ENCODE results near the gene APOBEC3G.

Gene APOBEC3G

DNA sequence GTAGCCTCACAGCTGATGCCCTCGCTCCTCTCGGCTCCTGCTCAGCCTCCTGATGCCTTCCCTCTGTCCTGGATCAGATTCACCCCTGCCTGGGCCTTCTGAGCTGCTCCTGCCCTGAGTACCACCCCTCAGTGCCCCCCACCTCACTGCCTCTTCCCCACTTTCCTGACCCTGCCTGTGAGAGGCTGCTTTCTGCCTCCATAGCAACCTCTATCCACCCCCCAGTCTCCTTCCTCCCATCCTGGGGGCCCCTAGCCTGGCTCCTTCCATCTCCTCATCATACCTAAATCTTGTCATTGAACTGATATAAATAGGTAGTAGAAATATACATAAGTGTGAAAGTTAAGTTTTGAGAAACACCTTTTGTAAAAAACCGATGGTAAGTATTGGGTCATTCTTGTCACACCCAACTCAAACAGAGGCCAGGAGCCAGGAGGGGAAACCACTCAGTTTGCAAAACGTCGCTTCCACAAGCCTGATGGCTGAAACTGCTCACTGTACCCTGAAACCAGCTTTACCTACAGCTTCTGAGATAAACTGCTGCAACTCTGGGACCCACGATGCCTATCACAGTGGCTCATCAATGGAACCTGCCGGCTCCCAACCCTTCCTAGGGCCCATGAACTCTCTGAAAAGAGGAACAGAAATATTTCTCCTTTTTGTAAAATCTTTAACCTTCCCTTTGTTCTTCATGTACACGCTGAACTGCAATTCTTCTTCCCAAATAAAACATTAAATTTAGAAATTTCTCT, 15.2 kb downstream of the APOBEC3G start:
- peak; percentile 79 for DNase-seq

DNA sequence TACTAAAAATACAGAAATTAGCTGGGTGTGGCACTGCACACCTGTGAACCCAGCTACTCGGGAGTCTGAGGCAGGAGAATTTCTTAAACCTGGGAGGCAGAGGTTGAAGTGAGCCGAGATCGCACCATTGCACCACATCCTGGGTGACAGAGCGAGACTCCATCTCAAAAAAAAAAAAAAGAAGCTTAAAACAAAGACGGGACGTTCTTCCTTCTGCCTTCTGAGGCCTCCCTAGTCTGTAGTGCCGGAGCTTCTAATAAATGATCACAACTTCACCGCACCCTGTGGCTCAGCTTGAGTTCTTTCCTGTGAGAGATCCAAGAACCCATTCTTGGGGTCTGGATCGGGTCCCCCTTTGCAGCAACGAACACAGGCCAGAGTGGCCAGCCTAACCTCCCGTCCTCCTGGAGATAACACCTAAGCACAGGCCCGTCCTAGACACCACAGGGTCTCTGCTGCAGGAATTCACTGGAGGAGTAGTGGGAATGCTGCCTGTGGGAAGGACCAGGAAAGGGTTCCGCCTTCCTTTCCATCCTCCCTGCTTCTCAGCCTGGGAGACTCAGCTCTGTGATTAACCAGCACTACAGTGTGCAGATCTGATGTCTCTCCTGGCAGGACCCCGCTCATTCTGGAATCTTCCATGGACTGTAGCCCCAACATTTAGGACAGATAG, 17.8 kb downstream of the APOBEC3G start:
- peak; percentile 30 for DNase-seq

DNA sequence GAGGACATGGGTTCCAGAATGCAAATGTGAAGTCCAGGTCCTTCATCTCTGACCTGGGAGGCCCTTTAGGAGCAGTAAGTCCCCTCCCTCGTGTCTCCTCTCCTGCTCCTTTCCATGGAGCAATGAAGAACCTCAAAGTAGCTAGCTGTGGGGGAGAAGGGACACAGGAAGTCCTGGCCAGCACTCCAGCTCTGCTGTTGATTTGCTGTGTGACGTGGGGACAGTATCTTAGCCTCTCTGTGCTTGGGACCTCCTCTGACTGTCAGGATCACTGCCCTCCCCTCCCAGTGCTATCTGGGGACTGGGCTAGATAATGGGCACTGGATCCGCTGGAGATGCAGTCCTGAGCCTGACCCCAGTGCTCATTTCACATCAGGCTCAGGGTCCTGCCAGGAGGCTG, 18.9 kb downstream of the APOBEC3G start:
- DNase-seq, result no peak

DNA sequence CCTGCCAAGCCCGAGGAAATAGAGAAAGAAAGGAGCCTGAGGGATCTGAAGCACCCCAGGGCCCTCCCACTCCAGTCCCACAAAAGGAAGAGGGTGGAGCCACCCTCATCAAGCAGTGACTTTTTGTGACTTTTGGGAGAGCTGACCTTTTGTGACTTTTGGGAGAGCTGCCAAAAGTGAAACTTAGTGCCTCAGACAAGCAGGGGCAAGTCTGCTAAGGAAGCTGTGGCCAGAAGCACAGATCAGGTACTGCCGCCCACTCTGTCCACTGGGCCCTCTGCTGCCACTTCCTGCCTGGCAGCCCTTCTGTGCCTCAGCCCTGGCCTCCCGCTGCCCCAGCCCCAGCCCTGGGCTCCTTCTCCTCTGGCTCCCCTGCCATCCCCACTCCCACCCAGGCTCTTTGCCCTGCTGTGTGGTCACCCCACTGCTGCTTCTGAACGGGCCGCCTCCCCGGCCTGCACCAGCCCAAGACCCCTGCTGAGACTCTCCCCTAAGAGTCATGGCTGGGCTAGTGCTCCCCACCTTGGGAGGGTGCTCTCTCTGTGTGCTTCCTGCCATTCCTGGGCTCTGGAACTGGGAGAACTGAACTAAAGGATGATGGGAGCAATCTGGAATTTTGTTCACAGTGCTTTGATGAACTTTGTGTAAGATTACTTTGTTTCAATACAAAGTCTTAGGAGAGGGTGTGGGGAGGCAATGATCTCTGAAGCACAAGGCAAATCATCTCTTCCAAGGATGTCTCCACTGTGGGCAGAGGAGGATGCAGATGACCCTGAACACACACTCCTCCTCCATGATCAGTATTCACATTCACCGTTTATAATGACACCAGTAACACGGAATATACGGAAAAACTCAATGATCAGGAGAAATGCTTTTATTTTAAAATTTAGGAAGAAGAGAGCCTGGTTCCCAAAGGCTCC, 20.3 kb downstream of the APOBEC3G start, which contains the start of gene APOBEC3H:
Gene APOBEC3H, plus strand, starts transcription at position 147 of the 923 bp plus-strand sequence. CDS start 3,035 bp downstream, outside the sequence.
- DNase-seq, result peak; percentile 67

DNA sequence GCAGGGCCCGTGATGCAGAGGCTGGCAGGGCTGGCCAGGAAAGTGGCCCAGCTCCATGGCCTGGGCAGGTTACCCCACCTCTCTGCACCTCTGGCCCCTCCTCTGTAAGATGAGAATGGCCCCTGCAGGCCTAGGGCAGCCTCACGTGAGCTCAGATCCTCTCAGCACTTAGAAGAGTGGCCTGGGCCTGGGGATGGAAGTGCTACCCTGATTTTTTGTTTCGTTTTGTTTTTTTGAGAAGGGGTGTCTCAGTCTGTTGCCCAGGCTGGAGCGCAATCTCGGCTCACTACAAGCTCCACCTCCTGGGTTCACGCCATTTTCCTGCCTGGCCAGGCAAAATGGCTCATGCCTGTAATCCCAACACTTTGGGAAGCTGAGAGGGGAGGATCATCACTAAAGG, 21.0 kb downstream of the APOBEC3G start:
- DNase-seq, result no peak

DNA sequence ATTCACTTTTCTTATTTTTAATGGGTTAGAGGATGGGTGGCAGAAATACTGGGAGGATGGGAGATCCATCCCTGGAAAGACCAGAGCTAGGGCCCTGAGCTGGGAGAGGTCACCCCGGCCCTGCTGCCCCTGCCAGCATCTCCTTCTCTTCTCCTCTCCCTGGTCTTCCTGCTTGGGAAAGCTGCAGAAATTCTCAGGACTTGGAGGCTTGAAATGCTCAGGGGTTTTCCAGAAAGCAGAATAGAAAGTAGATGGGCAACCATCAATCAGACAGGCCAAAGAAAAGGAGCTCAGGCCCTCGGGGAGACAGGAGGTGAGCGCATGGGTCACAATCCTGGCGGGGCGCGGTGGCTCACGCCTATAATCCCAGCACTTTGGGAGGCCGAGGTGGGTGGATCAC, 21.5 kb downstream of the APOBEC3G start:
- DNase-seq, result no peak

DNA sequence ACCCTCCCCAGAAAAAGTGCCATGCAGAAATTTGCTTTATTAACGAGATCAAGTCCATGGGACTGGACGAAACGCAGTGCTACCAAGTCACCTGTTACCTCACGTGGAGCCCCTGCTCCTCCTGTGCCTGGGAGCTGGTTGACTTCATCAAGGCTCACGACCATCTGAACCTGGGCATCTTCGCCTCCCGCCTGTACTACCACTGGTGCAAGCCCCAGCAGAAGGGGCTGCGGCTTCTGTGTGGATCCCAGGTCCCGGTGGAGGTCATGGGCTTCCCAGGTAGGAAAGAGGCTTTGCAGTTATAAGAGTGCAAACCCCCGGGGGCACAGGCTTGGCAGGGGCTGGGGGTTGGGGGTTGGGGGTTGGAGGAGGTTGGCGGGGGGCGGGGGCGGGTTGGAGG, 24.2 kb downstream of the APOBEC3G start:
- DNase-seq, result no peak

DNA sequence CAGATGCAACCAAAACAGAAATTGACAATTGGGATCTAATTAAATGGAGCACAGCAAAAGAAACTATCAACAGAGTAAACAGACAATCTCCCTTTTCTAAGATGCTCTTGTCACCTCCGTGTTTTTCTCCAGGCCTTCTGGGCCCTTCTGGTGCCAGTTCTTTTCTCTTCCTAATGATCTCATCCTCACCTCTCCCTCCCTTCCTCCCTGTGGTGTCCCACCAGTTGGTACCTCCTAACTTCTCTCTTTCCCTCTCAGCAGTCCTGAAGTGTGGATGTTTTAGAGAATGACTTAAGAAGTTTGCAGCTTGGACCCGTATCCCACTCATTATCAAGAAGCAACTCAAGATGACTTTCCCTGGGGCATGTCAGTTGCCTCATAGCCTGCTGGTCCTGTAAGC, 26.4 kb downstream of the APOBEC3G start:
- no peak for DNase-seq

DNA sequence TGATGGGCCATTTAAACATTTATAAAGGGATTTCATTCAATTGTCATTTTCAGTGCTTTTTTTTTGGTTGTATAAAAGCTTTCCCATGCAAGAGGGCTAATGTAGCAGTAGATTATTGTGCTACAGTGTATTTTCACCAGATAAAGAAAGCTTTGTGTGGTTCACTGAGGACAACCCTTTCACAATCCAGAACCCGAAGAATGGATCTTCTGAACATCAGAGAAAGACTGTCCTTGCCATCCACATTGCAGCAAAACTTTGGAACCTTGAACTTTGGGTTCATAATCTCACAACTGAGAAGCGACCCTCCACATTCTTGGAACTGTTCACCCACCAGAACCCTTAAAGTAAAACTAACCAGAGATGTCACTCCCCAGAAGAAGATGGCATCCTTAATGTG, 29.3 kb downstream of the APOBEC3G start:
- no peak for DNase-seq

DNA sequence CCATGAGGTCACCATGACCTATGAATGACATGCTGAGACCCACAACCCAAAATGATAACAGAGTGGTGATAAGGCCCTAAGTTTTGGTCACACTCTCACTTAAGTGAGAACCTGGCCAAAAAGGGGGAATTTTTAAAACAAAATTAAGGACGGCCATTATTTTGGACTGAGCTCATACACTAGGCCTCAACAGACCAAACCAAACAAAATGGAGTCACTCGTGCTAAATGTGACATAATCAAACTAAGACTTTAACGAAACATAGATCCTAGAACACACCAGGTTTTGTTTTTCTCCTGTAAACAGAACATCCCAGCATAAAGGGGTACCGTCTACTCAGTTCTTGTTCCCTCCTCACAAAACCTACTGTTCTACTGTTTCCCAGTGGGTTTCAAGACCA, 31.4 kb downstream of the APOBEC3G start:
- DNase-seq, result no peak

DNA sequence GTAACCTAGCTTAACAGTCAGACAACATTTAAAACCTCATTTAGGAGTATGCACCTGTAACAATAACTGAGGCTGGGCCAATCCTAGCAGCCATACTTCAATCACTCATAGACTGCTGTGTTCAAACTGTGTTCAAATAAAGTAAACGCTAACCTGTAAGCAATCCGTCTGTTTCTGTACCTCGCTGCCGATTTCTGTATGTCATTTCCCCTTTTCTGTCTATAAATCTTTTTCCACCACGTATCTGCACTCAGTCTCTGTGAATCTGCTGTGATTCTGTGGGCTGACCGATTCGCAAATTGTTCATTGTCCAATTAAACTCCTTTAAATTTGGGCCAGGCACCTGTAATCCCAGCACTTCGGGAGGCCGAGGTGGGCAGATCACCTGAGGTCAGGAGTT, 32.3 kb downstream of the APOBEC3G start:
- DNase-seq, result no peak

DNA sequence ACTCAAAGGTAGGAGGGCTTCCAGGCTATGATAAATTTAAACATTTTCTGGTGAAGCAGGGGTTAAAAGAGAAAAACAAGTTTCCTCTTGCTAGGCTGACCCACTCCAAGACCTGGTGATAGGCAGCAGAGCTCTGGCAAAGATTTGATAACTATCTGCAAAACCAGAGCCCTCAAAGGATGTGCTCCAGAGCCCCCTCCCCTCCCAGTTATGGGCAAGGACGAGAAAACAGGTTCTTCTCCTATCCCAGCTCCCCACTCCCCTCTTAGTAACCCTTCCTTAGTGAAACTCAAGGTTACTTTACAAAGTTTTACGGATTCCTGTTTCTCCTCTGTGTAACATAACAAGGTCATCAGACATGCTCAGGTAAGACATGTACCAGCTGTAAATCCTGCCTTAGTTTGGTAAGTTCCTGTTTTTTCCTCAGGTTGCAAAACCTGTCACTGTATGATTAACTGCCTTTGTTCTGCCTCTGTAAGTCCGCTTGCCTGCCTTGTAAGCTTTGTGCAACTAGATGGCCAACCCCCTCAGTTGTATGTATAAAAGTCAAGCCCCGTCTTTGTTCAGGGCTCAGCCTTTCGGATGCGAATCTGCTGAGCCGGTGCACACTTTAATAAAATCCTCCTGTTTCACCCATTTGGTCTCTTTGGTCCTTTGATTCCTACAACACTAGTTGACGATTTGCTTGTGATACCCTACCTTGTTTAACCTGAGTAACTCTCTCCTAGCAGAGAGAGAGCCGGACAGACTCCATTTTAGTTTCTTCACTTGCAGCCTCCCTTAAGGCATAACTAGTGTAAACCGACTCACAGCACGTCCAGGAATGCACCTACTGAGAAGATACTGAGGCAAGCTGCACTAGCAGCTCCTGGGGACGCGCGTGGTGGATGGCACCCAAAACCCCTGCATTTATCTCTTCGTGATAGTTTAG, 33.8 kb downstream of the APOBEC3G start:
- DNase-seq, result no peak

DNA sequence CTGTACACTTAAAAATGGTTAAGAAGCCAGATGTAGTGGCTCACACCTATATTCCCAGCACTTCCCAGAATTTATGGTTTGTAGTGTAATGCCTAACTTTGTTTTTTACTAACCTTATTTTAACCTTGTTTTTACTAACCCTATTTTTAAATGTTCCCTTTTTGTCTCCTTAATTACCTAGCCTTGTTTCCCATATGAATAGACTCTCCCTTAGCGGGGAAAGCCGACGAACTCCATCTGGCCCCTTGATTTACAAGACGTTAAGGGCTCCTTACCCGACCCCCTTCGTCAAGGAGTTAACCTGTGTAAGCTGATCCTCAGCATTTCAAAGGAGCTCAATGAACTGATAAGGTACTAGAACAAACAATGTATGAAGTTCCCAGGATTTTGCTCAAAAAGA, 37.0 kb downstream of the APOBEC3G start:
- DNase-seq, result no peak

DNA sequence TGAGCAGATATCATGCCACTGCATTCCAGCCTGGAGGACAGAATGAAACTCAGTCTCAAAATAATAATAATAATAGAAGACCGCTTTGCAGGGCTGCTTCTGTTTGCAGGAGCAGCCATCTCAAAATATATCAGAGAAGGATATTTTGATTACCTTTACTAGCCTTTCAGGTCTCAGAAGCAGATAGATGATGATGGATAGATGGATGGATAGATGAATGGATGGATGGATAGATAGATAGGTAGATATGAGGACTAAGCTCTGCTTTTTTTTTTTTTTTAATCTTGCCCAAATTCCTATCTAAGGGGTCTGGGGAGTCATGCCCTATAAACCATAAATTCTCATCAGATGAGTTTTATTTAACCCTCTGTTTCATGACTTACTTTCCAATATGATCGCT, 38.5 kb downstream of the APOBEC3G start:
- no peak for DNase-seq

DNA sequence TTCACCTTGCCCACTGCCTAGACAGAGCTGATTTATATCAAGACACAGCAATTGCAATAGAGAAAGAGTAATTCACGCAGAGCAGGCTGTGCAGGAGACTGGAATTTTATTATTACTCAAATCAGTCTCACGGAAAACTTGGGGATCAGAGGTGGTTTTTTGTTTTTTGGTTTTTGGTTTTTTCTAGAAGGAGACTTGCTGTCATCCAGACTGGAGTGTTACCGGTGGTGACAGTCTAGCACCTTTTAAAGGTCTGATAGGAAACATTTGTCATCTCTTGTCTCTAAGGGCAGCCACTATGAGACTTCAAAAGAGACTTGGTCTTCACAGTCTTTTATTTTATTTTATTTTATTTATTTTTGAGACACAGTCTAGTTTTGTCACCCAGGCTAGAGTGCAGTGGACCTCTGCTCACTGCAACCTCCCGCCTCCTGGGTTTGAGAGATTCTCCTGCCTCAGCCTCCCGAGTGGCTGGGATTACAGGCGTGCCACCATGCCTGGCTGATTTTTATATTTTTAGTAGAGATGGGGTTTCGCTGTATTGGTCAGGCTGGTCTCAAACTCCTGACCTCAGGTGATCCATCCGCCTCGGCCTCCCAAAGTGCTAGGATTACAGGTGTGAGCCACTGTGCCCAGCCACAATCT, 39.0 kb downstream of the APOBEC3G start:
- peak; percentile 47 for DNase-seq

DNA sequence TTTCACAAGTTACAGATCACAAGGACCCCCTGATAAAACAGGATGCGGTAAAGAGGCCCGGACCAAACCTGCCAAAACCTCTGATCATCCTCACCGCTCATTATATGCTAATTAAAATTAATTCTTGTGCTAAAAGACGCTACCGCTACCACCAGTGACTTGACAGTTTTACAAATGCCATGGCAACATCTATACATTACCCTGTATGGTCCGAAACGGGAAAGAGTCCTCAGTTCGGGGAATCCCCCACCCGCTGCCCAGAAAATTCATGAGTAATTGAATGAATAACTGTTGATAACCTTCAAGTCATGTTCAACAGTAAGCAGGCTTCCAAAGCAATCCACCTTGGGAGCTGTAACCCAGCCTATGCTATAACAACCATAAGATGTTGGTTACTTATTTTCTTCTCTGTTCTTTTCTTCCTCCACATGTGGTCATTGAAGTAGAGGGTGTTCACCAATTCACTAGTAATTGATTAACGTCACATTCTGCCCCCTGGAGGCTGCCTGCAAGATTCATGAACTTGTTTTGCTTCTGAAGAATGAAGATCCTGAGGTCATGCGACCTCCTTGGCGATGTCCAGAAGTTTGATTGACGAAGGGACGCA, 40.6 kb downstream of the APOBEC3G start:
- peak; percentile 92 for DNase-seq

DNA sequence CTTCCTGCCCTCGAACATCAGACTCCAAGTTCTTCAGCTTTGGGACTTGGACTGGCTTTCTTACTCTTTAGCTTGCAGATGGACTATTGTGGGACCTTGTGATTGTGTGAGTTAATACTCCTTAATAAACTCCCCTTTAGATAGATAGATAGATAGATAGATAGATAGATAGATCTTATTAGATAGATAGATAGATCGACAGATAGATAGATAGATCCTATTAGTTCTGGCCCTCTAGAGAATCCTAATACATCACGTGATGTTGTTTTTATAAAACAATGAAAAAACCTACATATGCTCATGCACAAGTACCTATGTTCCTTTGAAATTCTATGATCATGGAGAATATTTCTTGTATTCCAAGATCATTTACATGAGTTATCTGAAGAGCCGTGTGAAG, 43.9 kb downstream of the APOBEC3G start:
- no peak for DNase-seq

DNA sequence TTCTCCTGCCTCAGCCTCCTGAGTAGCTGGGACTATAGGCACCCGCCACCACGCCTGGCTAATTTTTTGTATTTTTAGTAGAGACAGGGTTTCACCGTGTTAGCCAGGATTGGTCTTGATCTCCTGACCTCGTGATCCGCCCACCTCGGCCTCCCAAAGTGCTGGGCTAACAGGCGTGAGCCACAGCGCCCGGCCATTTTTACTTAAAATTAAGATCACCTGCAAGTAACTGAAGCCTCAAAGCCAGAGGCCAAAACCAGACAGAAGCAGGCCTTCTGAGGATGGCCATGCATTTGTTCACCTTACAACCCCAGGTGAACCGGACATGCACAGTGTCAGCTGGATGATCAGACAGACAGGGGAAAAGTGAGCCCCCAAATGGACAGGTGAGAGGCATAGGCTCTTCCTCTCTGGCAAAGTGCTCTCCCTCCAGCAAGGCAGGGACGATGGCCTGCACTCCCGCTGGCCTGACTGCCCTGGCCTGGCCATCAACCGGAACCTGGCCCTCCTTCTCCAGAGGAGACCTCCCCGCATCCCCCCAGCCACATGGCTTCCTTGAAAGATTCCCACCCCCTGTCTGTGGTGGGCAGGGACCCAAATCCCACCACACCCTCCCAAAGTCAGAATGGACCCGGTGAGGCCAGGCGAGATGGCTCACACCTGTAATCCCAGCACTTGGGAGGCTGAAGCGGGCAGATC, 45.8 kb downstream of the APOBEC3G start:
- no peak for DNase-seq

DNA sequence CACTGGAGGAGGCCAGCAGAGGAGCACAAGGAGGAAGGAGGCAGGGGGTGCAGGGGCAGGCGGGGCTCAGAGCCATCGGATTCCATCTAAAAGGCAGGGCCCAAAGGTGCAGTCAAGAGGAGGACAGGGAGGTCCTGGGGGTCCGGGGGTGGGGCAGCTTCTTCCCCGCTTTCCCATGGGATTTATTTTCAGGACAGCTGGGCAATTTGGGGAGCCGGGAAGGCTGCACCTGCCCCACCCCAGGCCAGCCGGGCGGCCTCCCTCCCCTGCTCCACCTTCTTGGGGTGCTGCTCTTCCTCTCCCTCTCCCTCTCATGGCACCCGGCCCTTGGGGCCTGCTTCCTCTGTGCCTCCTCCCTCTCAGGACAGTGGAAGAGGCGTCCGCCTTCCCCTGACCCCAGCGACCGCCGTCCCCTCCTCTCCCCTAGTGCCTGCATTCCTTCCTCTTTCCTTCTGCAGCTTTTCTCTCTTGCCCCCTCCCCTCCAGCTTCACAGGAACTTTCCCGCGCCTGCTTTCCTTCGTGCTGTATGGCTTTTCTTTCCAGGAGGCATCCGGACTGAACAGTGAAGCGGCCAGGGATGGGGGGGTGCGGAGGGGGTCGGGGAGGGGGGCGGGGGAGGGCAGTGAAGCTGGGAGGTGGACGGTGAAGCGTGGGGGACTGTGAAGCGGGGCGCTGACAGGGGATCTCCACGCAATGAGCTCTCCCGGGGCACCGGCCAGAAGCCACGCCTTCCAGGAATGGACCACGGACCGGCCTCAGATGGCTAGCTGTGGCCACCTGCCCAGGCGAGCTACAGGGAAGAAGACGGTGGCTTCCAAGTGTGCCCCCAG, 46.9 kb downstream of the APOBEC3G start:
- no peak for DNase-seq

DNA sequence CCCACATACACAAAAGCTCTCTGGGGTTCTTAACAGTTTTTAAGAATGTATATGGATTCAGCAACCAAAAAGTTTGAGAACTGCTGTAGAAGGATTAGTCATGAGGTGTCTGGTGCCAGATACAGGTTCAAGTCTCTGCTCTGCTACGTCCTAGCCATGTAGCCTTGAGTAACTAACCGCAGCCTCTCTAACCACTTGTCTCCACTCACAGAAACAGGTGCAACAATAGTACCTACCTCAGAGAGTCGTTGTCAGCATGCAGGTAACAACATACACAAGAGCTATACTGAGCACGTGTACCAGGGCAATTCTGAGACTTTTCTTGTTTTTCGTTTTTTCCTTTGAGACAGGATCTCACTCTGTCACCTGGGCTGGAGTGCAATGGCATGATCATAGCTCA, 48.5 kb downstream of the APOBEC3G start:
- DNase-seq, result no peak
